ENCODE results near the gene NUDT14. TPM values are rescaled to one million over a fixed set of nuclear protein-coding genes. Genes with fewer than 3 reads are reported as not detected.

Gene NUDT14
- total RNA-seq, 1 donor from 2014 or later = 5.5 TPM

- no peaks in the 10 kb centered on the region for H4K20me1 ChIP-seq (ENCODE audit: low read depth)
- H3K36me3 ChIP-seq = no peaks in the 10 kb centered on the region
- H2AFZ ChIP-seq (replicated peaks) = no peak overlapping the region
- H3K4me3 Mint-ChIP-seq = no peak overlapping the region
- TF ChIP-seq EZH2phosphoT487 (IDR thresholded peaks at IDR 0.05) (no peak), CTCF (IDR thresholded peaks at IDR 0.05) (peak; percentile 15)
- no peak for DNase-seq (ENCODE audit: low spot score)
- H3K9ac ChIP-seq = no peak overlapping the region
- no peaks in the 10 kb centered on the region for H3K9me3 ChIP-seq (ENCODE audit: low read depth)
- H3K27me3 ChIP-seq = peaks cover 34% of the 10 kb centered on the region
- no peak overlapping the region for H3K27ac Mint-ChIP-seq
- H3K36me3 Mint-ChIP-seq = no peaks in the 10 kb centered on the region
- no peak overlapping the region for H3K4me3 ChIP-seq
- no peak overlapping the region for H3K27ac ChIP-seq
- peaks cover 20% of the 10 kb centered on the region for H3K4me1 Mint-ChIP-seq
- peaks cover 35% of the 10 kb centered on the region for H3K4me1 ChIP-seq
- H3F3A ChIP-seq (ENCODE audit: low read depth) = peaks cover 28% of the 10 kb centered on the region
- H3K4me2 ChIP-seq = no peak overlapping the region
- no peaks in the 10 kb centered on the region for H3K79me2 ChIP-seq (ENCODE audit: low read depth)
- H3K9me3 Mint-ChIP-seq = no peaks in the 10 kb centered on the region
- peaks cover 17% of the 10 kb centered on the region for H3K27me3 Mint-ChIP-seq (ENCODE audit: insufficient read depth, low read depth)
Observed at GRCh38 chr14:105198588-105198987, 17.5 kb upstream of the NUDT14 start.

GRCh38 chr14:105197211-105197641 lies 16.1 kb upstream of the NUDT14 start:
- peaks cover 19% of the 10 kb centered on the region for H3K27me3 Mint-ChIP-seq (ENCODE audit: insufficient read depth, low read depth)
- peak; percentile 73 for DNase-seq (ENCODE audit: low spot score)
- Histone ChIP-seq H3K79me2 (ENCODE audit: low read depth) (no peaks in the 10 kb centered on the region), H3K27me3 (peaks cover 38% of the 10 kb centered on the region), H3K4me1 (peaks cover 30% of the 10 kb centered on the region), H4K20me1 (ENCODE audit: low read depth) (no peaks in the 10 kb centered on the region), H3K4me3 (peak overlapping the region; percentile 46), H3K27ac (no peak overlapping the region), H3K9me3 (ENCODE audit: low read depth) (no peaks in the 10 kb centered on the region), H3K36me3 (no peaks in the 10 kb centered on the region), H3K4me2 (peak overlapping the region; percentile 82), H3K9ac (no peak overlapping the region), H3F3A (ENCODE audit: low read depth) (peaks cover 28% of the 10 kb centered on the region), H2AFZ (replicated peaks) (no peak overlapping the region)
- no peaks in the 10 kb centered on the region for H3K9me3 Mint-ChIP-seq
- TF ChIP-seq EZH2phosphoT487 (IDR thresholded peaks at IDR 0.05) (no peak), EZH2 (IDR thresholded peaks at IDR 0.05) (no peak), CTCF (IDR thresholded peaks at IDR 0.05) (no peak)
- no peak overlapping the region for H3K27ac Mint-ChIP-seq
- H3K36me3 Mint-ChIP-seq = no peaks in the 10 kb centered on the region
- peaks cover 20% of the 10 kb centered on the region for H3K4me1 Mint-ChIP-seq
- no peak overlapping the region for H3K4me3 Mint-ChIP-seq

GRCh38 chr14:105196265-105196960 lies 15.3 kb upstream of the NUDT14 start:
- no peaks in the 10 kb centered on the region for H3K36me3 Mint-ChIP-seq
- Histone ChIP-seq H3K4me1 (peaks cover 23% of the 10 kb centered on the region), H3K4me3 (peak overlapping the region; percentile 46), H3K4me2 (peak overlapping the region; percentile 82), H3K36me3 (no peaks in the 10 kb centered on the region), H3K79me2 (ENCODE audit: low read depth) (no peaks in the 10 kb centered on the region), H3K27me3 (peaks cover 38% of the 10 kb centered on the region), H3K9ac (no peak overlapping the region), H2AFZ (replicated peaks) (peak overlapping the region; percentile 76), H4K20me1 (ENCODE audit: low read depth) (no peaks in the 10 kb centered on the region), H3K27ac (no peak overlapping the region), H3F3A (ENCODE audit: low read depth) (peaks cover 28% of the 10 kb centered on the region), H3K9me3 (ENCODE audit: low read depth) (no peaks in the 10 kb centered on the region)
- peaks cover 19% of the 10 kb centered on the region for H3K27me3 Mint-ChIP-seq (ENCODE audit: insufficient read depth, low read depth)
- DNase-seq (ENCODE audit: low spot score) = peak; percentile 96
- H3K27ac Mint-ChIP-seq = no peak overlapping the region
- no peak overlapping the region for H3K4me3 Mint-ChIP-seq
- TF ChIP-seq CTCF (IDR thresholded peaks at IDR 0.05) = no peak
- no peak for TF ChIP-seq EZH2 (IDR thresholded peaks at IDR 0.05)
- TF ChIP-seq EZH2phosphoT487 (IDR thresholded peaks at IDR 0.05) = peak; percentile 26
- peaks cover 16% of the 10 kb centered on the region for H3K4me1 Mint-ChIP-seq
- no peaks in the 10 kb centered on the region for H3K9me3 Mint-ChIP-seq
